Mesangial cell (primary cell): Measurements from ENCODE around the gene ORC3. TPM values are rescaled to one million over a fixed set of nuclear protein-coding genes. Genes with fewer than 3 reads are reported as not detected.

ENCODE experiments used
- total RNA-seq: library from RNA; depleted of rRNA; stranded (reverse); fragments of >200 nt; gene quantifications from 2 replicates; pipeline ENCODE4 v1.2.3, GENCODE V29; 2015

ORC3 gene
- total RNA-seq, result 9.5 and 17.1 TPM in 2 replicates

GRCh38 chr6:87589693-87590416 is at the start of gene ORC3, which contains the start of gene RARS2:
Gene ORC3 (plus strand): TSS chr6:87590135. CDS start chr6:87590169, 34 bp downstream.
Gene RARS2 (minus strand): TSS chr6:87589987. CDS start chr6:87589957, 30 bp downstream.

GRCh38 chr6:87701676-87702588 is 112.0 kb downstream of the ORC3 start, which contains the start of gene AKIRIN2:
Gene AKIRIN2 (minus strand): TSS chr6:87702233. CDS start chr6:87701684, 549 bp downstream.

Other genes starting within 250 kb of the ORC3 start
- 1.6 TPM in 1 of 2 replicates, not detected in the other for gene C6orf163, start 245.3 kb upstream of the ORC3 start, total RNA-seq
- gene CFAP206, start 182.2 kb upstream of the ORC3 start, total RNA-seq, result 2.2 TPM in 1 of 2 replicates, not detected in the other
- 5.2 and 10.5 TPM in 2 replicates for gene SLC35A1, start 117.2 kb upstream of the ORC3 start, total RNA-seq
- 16.6 and 20.2 TPM in 2 replicates for gene RARS2, start 148 bp upstream of the ORC3 start, total RNA-seq
- gene AKIRIN2, start 112.1 kb downstream of the ORC3 start, total RNA-seq, result 23.3 and 29.3 TPM in 2 replicates